ENCODE measurements around the gene IL12A. TPM values are rescaled to one million over a fixed set of nuclear protein-coding genes. Genes with fewer than 3 reads are reported as not detected.

IL12A gene
- total RNA-seq, 1 donor from 2014 or later: 7.8 TPM

DNA sequence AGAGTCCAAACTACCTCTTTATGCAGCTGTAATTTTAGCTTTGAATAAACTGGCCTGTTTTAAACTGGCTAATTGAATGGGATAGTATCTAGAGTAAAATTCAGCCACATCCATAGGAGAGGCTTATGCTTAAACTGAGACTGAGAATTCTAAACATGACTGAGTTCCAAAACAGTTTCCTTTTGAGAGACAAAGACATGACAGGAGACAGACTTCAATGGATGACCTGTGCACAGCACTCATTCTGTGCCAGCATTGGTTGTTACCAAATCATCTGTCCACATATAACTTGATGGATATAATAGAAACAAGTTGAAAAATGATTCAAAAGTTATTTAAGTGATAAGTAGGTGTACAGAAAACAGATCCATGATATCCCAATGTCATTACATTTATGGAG is 20.9 kb downstream of the IL12A start:
- TF ChIP-seq, protein P1, sequence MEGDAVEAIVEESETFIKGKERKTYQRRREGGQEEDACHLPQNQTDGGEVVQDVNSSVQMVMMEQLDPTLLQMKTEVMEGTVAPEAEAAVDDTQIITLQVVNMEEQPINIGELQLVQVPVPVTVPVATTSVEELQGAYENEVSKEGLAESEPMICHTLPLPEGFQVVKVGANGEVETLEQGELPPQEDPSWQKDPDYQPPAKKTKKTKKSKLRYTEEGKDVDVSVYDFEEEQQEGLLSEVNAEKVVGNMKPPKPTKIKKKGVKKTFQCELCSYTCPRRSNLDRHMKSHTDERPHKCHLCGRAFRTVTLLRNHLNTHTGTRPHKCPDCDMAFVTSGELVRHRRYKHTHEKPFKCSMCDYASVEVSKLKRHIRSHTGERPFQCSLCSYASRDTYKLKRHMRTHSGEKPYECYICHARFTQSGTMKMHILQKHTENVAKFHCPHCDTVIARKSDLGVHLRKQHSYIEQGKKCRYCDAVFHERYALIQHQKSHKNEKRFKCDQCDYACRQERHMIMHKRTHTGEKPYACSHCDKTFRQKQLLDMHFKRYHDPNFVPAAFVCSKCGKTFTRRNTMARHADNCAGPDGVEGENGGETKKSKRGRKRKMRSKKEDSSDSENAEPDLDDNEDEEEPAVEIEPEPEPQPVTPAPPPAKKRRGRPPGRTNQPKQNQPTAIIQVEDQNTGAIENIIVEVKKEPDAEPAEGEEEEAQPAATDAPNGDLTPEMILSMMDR (IDR thresholded peaks at IDR 0.05): no peak
- ChIA-PET CTCF (interaction anchor here (1.2 to 1.3 kb wide), 4 partner anchors 21 to 125 kb away, joined by 4 to 7 read pairs (median 6); partner anchors contain the start of gene IL12A), POLR2A (interaction anchor here (1.3 kb wide), 1 partner anchor 21 kb away, joined by 3 read pairs; no protein-coding TSS in a partner anchor)
- no peaks in the 10 kb centered on the region for H3K36me3 Mint-ChIP-seq (ENCODE audit: low read depth)
- ATAC-seq (ENCODE audit: low read depth) (no peak), DNase-seq (no peak)
- peaks cover 47% of the 10 kb centered on the region for H3K4me1 Mint-ChIP-seq
- H3K9me3 Mint-ChIP-seq: no peaks in the 10 kb centered on the region
- H3K27ac Mint-ChIP-seq: peak overlapping the region; percentile 9
- no peak overlapping the region for H3K4me3 Mint-ChIP-seq
- intact Hi-C loops (cut with micrococcal nuclease): loop anchor here (10.0 kb wide), 1 partner anchor 1215 kb away; no protein-coding TSS in a partner anchor
- no peaks in the 10 kb centered on the region for H3K27me3 Mint-ChIP-seq

DNA sequence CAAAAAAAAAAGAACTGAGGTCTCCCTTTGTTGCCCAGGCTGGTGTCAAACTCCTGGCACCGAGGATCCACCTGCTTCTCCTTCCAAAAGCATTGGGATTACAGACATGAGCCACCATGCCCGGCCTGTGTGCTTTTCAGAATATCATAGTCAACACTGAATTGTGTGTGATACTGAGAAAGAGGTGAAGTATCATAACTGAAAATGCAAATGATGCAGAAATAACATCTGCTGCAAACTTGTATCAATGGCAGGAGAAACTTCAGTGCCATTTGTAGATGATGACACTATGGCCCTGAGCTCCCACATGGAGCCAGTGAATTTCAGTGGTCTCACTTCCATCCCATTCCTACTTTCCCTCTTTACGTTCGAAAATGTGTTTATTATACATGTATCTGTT is 21.9 kb downstream of the IL12A start:
- peaks cover 47% of the 10 kb centered on the region for H3K4me1 Mint-ChIP-seq
- no peaks in the 10 kb centered on the region for H3K36me3 Mint-ChIP-seq (ENCODE audit: low read depth)
- TF ChIP-seq, protein P1 (IDR thresholded peaks at IDR 0.05): no peak
- DNase-seq (no peak), ATAC-seq (ENCODE audit: low read depth) (peak; percentile 18)
- H3K9me3 Mint-ChIP-seq: no peaks in the 10 kb centered on the region
- intact Hi-C loops (cut with micrococcal nuclease): no loop called here
- H3K4me3 Mint-ChIP-seq: no peak overlapping the region
- CTCF ChIA-PET: interaction anchor here (1.7 to 2.4 kb wide), 4 partner anchors 8 to 126 kb away, joined by 5 to 14 read pairs (median 6); partner anchors contain the start of gene IL12A
- H3K27me3 Mint-ChIP-seq: no peaks in the 10 kb centered on the region
- POLR2A ChIA-PET: interaction anchor here (1.2 kb wide), 1 partner anchor 126 kb away, joined by 3 read pairs; no protein-coding TSS in a partner anchor
- peak overlapping the region; percentile 83 for H3K27ac Mint-ChIP-seq

DNA sequence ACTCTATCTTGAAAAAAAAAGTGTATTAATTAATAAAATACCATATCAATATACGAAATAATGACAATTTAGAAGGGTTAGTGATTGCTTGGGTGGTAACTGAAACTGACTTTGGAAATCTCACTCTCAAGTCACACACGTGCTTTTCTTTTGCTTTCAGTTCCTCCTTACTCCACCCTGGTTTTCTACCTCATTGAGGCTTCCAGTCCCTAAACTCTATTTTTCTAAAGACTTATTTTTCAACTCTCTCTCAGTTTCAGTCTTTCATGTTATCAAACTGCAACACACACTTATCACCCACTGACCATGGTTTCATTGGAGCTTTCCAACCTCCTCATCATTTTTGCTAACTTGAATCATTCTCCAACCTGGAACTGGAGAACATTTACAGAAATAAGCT is 23.5 kb downstream of the IL12A start:
- intact Hi-C loops (cut with micrococcal nuclease): loop anchor here (1.0 to 2.0 kb wide), 4 partner anchors 24 to 553 kb away; partner anchors contain the start of genes IL12A, KPNA4 and TRIM59
- ChIA-PET POLR2A (interaction anchor here (0.9 to 1.1 kb wide), 2 partner anchors 21 to 438 kb away, joined by 3 to 4 read pairs; partner anchors contain the start of gene TRIM59), CTCF (interaction anchor here (0.7 to 2.4 kb wide), 5 partner anchors 9 to 128 kb away, joined by 3 to 14 read pairs (median 5); partner anchors contain the start of gene IL12A)
- TF ChIP-seq, protein P1 (IDR thresholded peaks at IDR 0.05): no peak
- Mint-ChIP-seq H3K27ac (peak overlapping the region; percentile 83), H3K9me3 (no peaks in the 10 kb centered on the region), H3K27me3 (no peaks in the 10 kb centered on the region), H3K4me1 (peaks cover 42% of the 10 kb centered on the region), H3K36me3 (ENCODE audit: low read depth) (no peaks in the 10 kb centered on the region), H3K4me3 (peak overlapping the region; percentile 25)
- DNase-seq (no peak), ATAC-seq (ENCODE audit: low read depth) (peak; percentile 88)

DNA sequence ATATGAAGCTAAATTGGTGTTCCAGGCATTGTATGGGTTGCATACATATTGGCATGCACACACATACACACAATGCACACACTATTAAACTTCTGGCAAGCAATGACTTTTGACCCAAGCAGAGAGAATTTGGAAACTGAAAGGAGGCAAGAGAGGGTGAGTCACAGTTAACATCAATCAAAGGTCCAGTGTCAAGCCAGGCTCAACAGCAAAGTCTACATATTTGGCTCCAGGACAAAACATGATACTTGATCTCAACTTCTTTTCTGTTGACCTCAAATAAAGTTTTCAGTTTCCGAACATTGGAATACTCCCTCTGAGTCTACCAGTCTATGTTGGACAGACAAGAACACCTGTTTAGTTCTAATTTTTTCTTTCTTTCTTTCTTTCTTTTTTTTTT is 28.3 kb downstream of the IL12A start:
- DNase-seq (no peak), ATAC-seq (ENCODE audit: low read depth) (no peak)
- no peak overlapping the region for H3K27ac Mint-ChIP-seq
- no peak overlapping the region for H3K4me3 Mint-ChIP-seq
- H3K9me3 Mint-ChIP-seq: no peaks in the 10 kb centered on the region
- POLR2A ChIA-PET: no interaction called here
- H3K27me3 Mint-ChIP-seq: peaks cover 9% of the 10 kb centered on the region
- intact Hi-C loops (cut with micrococcal nuclease): no loop called here
- TF ChIP-seq, protein P1 (IDR thresholded peaks at IDR 0.05): no peak
- H3K36me3 Mint-ChIP-seq (ENCODE audit: low read depth): no peaks in the 10 kb centered on the region
- CTCF ChIA-PET: no interaction called here
- H3K4me1 Mint-ChIP-seq: peaks cover 15% of the 10 kb centered on the region

DNA sequence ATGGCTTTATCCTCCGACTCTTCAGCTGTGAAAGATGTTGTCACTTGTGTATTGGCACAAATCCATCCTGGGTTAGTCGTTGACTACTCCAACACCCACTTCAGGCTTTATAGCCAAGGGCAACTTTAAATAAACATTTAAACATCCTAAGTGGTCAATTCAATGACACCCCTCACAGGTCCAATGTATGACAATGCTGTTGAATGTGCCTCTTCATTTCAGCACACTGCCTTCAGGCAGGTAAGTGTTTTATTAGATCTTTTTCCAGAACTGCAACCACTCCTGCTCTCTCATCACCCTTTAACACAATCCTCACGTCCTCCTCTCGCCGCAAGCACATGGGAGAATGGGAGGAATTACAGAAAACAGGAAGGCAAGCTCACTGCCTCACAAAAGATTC is 30.3 kb downstream of the IL12A start:
- Mint-ChIP-seq H3K27me3 (peaks cover 12% of the 10 kb centered on the region), H3K9me3 (no peaks in the 10 kb centered on the region), H3K4me1 (no peaks in the 10 kb centered on the region), H3K4me3 (no peak overlapping the region), H3K36me3 (ENCODE audit: low read depth) (no peaks in the 10 kb centered on the region), H3K27ac (no peak overlapping the region)
- CTCF ChIA-PET: no interaction called here
- ATAC-seq (ENCODE audit: low read depth) (no peak), DNase-seq (no peak)
- intact Hi-C loops (cut with micrococcal nuclease): no loop called here
- TF ChIP-seq, protein P1 (IDR thresholded peaks at IDR 0.05): no peak
- POLR2A ChIA-PET: no interaction called here

Data from activated B cell treated with CpG ODN at 0.5 μM for 24 hours (primary cell).